Brain microvascular endothelial cell (primary cell): ENCODE results near the gene ATRN.
"Not testable (repeated sequence)": the region's sequence is repeated elsewhere in the genome, so short reads cannot be mapped to it uniquely, and the experiment has no call there.

ENCODE experiments used
- DNase-seq: peaks from one replicate; pipeline ENCODE4 v3.0.0-alpha.2; 2020
- H3K27ac ChIP-seq: fragments of 250-450 bp; sonication (Bioruptor Pico); 2 replicates; pipeline ENCODE4 v1.5.1; 2020; ENCODE audit warnings: mild to moderate bottlenecking, moderate library complexity
- H3K27me3 ChIP-seq: fragments of 250-450 bp; sonication (Bioruptor Pico); replicated peaks from 2 replicates; pipeline ENCODE4 v1.5.1; 2020; ENCODE audit warnings: mild to moderate bottlenecking
- H3K36me3 ChIP-seq: fragments of 250-450 bp; sonication (Bioruptor Pico); replicated peaks from 2 replicates; pipeline ENCODE4 v1.5.1; 2020; ENCODE audit warnings: mild to moderate bottlenecking
- H3K4me3 ChIP-seq: 2 replicates; pipeline ENCODE4 v1.5.1; 2011; ENCODE audit warnings: low read depth, mild to moderate bottlenecking, control low read depth, low read length, moderate library complexity
- CTCF ChIP-seq: IDR thresholded peaks from 2 replicates; pipeline ENCODE4 v1.5.1; 2011; ENCODE audit warnings: low read depth, mild to moderate bottlenecking, moderate library complexity, low read length, control low read depth, inconsistent platforms; ENCODE audit errors: missing control alignments
- in situ Hi-C: cut with HindIII; loops from 2 replicates; pipeline ENCODE4 v1.10.0; 2017; ENCODE audit warnings: low sequenced_read_pairs, low pct_ligation_motif_present

ATRN gene

GRCh38 chr20:3510110-3510509 lies 39.3 kb downstream of the ATRN start:
- no peak for DNase-seq
- in situ Hi-C loops: no loop called here

GRCh38 chr20:3512239-3512638 lies 41.4 kb downstream of the ATRN start:
- H3K36me3 ChIP-seq, H3K4me3 ChIP-seq, H3K27ac ChIP-seq, DNase-seq, H3K27me3 ChIP-seq, in situ Hi-C loops: not testable (repeated sequence)

More at GRCh38 chr20:3510110-3510509, 39.3 kb downstream of the ATRN start:
- Histone ChIP-seq H3K4me3 (no peak overlapping the region), H3K27ac (no peak overlapping the region), H3K36me3 (no peaks in the 10 kb centered on the region), H3K27me3 (no peaks in the 10 kb centered on the region)
- TF ChIP-seq CTCF: no peak

GRCh38 chr20:3514012-3514642 lies 43.3 kb downstream of the ATRN start:
- no peak for DNase-seq
- in situ Hi-C loops: no loop called here
- no peak overlapping the region for H3K4me3 ChIP-seq
- H3K36me3 ChIP-seq: no peaks in the 10 kb centered on the region
- H3K27me3 ChIP-seq: no peaks in the 10 kb centered on the region
- H3K27ac ChIP-seq: no peak overlapping the region
- TF ChIP-seq CTCF: no peak

DNA sequence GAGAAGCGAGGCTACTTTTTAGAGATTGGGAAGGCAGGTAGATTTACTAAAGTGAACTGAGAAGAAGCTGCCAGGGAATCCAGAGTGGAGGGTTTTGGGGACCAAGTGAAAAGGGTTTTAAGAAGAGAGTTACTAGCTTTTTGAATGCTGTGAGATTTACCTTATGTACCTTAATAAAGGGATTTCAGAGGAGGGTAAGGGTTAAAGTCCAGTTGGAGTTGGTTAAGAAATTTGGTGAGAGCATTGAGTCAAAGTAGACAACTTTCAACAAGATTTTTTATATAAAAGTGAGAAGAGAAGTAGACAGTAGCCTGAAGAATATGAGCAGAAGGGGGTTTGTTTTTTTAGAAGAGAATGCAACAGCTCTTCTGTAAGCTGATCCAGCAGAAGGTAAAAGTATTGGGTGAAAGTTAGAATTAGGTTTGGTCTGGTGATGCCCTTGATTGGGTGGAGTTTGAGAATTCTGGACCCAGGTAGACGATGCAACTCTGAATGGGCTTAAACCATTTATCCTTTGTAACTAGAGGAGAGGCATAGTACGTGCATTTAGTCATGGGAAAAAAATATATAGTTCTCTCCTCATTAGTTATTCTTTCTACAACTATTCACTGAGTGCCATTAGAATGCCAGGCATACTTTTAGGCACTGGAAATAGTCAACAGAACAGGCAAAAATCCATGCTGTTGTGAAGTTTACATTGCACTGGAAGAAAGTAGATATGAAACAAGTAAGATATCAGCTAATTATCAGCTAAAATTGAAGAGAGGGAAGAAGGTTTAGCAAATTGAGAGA lies 44.8 kb downstream of the ATRN start:
- in situ Hi-C loops: no loop called here

DNA sequence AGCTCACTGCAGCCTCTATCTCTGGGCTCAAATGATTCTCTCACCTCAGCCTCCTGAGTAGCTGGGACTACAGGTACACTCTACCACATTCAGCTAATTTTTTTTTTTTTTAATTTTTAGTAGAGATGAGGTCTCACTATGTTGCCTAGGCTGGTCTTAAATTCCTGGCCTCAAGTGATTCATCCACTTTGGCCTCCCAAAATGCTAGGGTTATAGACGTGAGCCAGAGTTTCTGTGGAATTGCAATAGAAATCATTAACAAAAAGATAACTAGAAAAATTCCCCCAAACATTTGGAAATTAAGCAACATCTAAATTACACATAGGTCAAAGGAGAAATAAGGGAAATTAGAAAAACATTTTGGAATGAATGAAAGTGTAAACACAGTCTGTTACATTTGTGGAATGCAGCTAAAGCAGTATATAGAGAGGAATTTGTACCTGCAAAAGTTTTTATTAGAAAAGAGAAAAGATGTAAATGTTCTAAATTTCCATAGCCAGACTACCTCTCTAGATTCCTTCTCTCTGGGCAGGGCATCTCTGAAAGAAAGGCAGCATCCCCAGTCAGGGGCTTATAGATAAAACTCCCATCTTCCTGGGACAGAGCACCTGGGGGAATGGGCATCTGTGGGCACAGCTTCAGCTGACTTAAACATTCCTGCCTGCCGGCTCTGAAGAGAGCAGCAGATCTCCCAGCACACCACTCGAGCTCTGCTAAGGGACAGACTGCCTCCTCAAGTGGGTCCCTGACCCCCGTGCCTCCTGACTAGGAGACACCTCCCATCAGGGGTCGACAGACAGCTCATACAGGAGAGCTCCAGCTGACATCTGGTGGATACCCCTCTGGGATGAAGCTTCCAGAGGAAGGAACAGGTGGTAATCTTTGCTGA lies 51.3 kb downstream of the ATRN start:
- no peak overlapping the region for H3K4me3 ChIP-seq
- no peak for TF ChIP-seq CTCF
- H3K27me3 ChIP-seq: no peaks in the 10 kb centered on the region
- DNase-seq: no peak
- no peak overlapping the region for H3K27ac ChIP-seq
- no peaks in the 10 kb centered on the region for H3K36me3 ChIP-seq
- in situ Hi-C loops: no loop called here

More for the DNA sequence above, 44.8 kb downstream of the ATRN start:
- Histone ChIP-seq H3K27me3 (no peaks in the 10 kb centered on the region), H3K36me3 (no peaks in the 10 kb centered on the region), H3K27ac (no peak overlapping the region), H3K4me3 (no peak overlapping the region)
- TF ChIP-seq CTCF: no peak
- DNase-seq: no peak

DNA sequence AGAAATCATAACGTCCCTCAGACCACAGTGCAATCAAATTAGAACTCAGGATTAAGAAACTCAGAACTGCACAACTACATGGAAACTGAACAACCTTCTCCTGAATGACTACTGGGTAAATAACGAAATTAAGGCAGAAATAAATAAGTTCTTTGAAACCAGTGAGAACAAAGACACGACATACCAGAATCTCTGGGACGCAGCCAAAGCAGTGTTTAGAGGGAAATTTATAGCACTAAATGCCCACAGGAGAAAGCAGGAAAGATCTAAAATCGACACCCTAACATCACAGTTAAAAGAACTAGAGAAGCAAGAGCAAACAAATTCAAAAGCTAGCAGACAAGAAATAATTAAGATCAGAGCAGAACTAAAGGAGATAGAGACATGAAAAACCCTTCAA lies 53.9 kb downstream of the ATRN start:
- in situ Hi-C loops, DNase-seq, H3K27me3 ChIP-seq, H3K36me3 ChIP-seq, H3K4me3 ChIP-seq, H3K27ac ChIP-seq: not testable (repeated sequence)
